Activated T-cell treated with anti-CD3 and anti-CD28 coated beads for 4 hours (primary cell): ENCODE measurements around the gene RXRA.

ENCODE experiments used
- DNase-seq: peaks from one replicate; pipeline ENCODE4 v3.0.0-alpha.2; 2020

The RXRA gene

GRCh38 chr9:134325096-134325812, 1.0 kb upstream of the RXRA start:
- DNase-seq: no peak

- DNase-seq: no peak
These were observed 708 bp downstream of the RXRA start for GRCh38 chr9:134326724-134327601.

GRCh38 chr9:134327671-134328231, 1.5 kb downstream of the RXRA start:
- DNase-seq: no peak

GRCh38 chr9:134328341-134328840, 2.1 kb downstream of the RXRA start:
- DNase-seq: no peak

- no peak for DNase-seq
These were observed 2.8 kb downstream of the RXRA start for GRCh38 chr9:134328841-134329575.

GRCh38 chr9:134329576-134329855, 3.3 kb downstream of the RXRA start:
- no peak for DNase-seq

- DNase-seq: no peak
These were observed 3.6 kb downstream of the RXRA start for GRCh38 chr9:134329886-134330285.

- no peak for DNase-seq
These were observed 4.3 kb downstream of the RXRA start for GRCh38 chr9:134330590-134330989.

- DNase-seq: no peak
These were observed 5.2 kb downstream of the RXRA start for GRCh38 chr9:134331186-134332025.

GRCh38 chr9:134332266-134332665, 6.0 kb downstream of the RXRA start:
- no peak for DNase-seq

GRCh38 chr9:134332841-134333233, 6.6 kb downstream of the RXRA start:
- no peak for DNase-seq

GRCh38 chr9:134333234-134333873, 7.1 kb downstream of the RXRA start:
- DNase-seq: no peak

GRCh38 chr9:134333874-134334581, 7.8 kb downstream of the RXRA start:
- DNase-seq: no peak

- no peak for DNase-seq
These were observed 8.8 kb downstream of the RXRA start for GRCh38 chr9:134335061-134335460.

- no peak for DNase-seq
These were observed 9.4 kb downstream of the RXRA start for GRCh38 chr9:134335486-134336220.

- no peak for DNase-seq
These were observed 10.0 kb downstream of the RXRA start for GRCh38 chr9:134336228-134336627.

GRCh38 chr9:134336924-134337323, 10.7 kb downstream of the RXRA start:
- DNase-seq: no peak

GRCh38 chr9:134337469-134337868, 11.2 kb downstream of the RXRA start:
- no peak for DNase-seq

GRCh38 chr9:134338394-134339182, 12.3 kb downstream of the RXRA start:
- no peak for DNase-seq
